NCI-H1105 treated with DMSO at 0.1 percent for 48 hours (cell line): Measurements from ENCODE around the gene CIBAR2.

Experiments used
- DNase-seq: peaks from one replicate; lab custom pipeline; 2025; lab: John Stamatoyannopoulos, UW

CIBAR2 gene

GRCh38 chr16:85144026-85144915 is 32.0 kb upstream of the CIBAR2 start:
- no peak for DNase-seq

GRCh38 chr16:85142771-85143211 is 30.5 kb upstream of the CIBAR2 start:
- DNase-seq = no peak

GRCh38 chr16:85142129-85142513 is 29.8 kb upstream of the CIBAR2 start:
- DNase-seq = no peak

GRCh38 chr16:85141491-85142128 is 29.3 kb upstream of the CIBAR2 start:
- no peak for DNase-seq

GRCh38 chr16:85140455-85141012 is 28.3 kb upstream of the CIBAR2 start:
- DNase-seq = no peak

GRCh38 chr16:85139881-85140339 is 27.6 kb upstream of the CIBAR2 start:
- DNase-seq = no peak

- peak; percentile 28 for DNase-seq
Measured at GRCh38 chr16:85138825-85139627, 26.8 kb upstream of the CIBAR2 start.

GRCh38 chr16:85138073-85138824 is 26.0 kb upstream of the CIBAR2 start:
- DNase-seq = no peak

- no peak for DNase-seq
Measured at GRCh38 chr16:85137323-85138072, 25.2 kb upstream of the CIBAR2 start.

- DNase-seq = no peak
Measured at GRCh38 chr16:85136702-85137322, 24.5 kb upstream of the CIBAR2 start.

- no peak for DNase-seq
Measured at GRCh38 chr16:85136213-85136701, 24.0 kb upstream of the CIBAR2 start.

- DNase-seq = no peak
Measured at GRCh38 chr16:85134789-85135142, 22.5 kb upstream of the CIBAR2 start.

- DNase-seq = no peak
Measured at GRCh38 chr16:85134076-85134788, 22.0 kb upstream of the CIBAR2 start.

- DNase-seq = no peak
Measured at GRCh38 chr16:85133290-85133599, 21.0 kb upstream of the CIBAR2 start.

GRCh38 chr16:85132456-85133289 is 20.4 kb upstream of the CIBAR2 start:
- no peak for DNase-seq

GRCh38 chr16:85130705-85131028 is 18.4 kb upstream of the CIBAR2 start:
- no peak for DNase-seq

GRCh38 chr16:85129876-85130704 is 17.8 kb upstream of the CIBAR2 start:
- no peak for DNase-seq
